ENCODE measurements around the gene PCED1B.

DNA sequence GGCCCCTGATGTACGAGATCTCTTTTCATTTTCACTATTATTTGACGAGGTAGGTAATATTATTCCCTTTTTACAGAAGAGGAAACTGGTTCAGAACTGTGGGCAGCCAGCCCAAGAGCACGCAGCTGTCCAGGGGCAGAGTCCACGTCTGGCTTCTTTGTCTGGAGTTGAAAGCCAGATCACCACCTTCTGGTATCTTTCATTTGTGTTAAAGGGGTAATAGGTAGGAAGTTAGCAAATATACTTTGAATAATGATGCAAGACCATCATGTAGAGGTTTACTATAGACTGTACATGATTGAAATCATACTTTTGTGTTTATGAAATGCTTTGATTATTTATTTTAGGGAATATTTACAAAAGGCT lies 144.4 kb downstream of the PCED1B start:
- no peak for TF ChIP-seq POLR2AphosphoS5 (IDR thresholded peaks at IDR 0.05; ENCODE audit: insufficient read depth in 1 of 2, low read depth in 1 of 2)
- TF ChIP-seq, protein P1, sequence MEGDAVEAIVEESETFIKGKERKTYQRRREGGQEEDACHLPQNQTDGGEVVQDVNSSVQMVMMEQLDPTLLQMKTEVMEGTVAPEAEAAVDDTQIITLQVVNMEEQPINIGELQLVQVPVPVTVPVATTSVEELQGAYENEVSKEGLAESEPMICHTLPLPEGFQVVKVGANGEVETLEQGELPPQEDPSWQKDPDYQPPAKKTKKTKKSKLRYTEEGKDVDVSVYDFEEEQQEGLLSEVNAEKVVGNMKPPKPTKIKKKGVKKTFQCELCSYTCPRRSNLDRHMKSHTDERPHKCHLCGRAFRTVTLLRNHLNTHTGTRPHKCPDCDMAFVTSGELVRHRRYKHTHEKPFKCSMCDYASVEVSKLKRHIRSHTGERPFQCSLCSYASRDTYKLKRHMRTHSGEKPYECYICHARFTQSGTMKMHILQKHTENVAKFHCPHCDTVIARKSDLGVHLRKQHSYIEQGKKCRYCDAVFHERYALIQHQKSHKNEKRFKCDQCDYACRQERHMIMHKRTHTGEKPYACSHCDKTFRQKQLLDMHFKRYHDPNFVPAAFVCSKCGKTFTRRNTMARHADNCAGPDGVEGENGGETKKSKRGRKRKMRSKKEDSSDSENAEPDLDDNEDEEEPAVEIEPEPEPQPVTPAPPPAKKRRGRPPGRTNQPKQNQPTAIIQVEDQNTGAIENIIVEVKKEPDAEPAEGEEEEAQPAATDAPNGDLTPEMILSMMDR (IDR thresholded peaks at IDR 0.05) = no peak
- TF ChIP-seq POLR2A (IDR thresholded peaks at IDR 0.05) = no peak
